ENCODE results near the gene B9D2.

Gene B9D2

GRCh38 chr19:41408256-41408655 lies 44.3 kb upstream of the B9D2 start:
- no peak for TF ChIP-seq CTCF (IDR thresholded peaks at IDR 0.05; ENCODE audit: low read length, missing control alignments)
- H3K4me3 ChIP-seq (replicated peaks; ENCODE audit: low read depth, low read length) = no peak overlapping the region
- no peak for DNase-seq (ENCODE audit: low read depth)

- TF ChIP-seq CTCF (IDR thresholded peaks at IDR 0.05; ENCODE audit: low read length, missing control alignments) = peak; percentile 3
- DNase-seq (ENCODE audit: low read depth) = peak; percentile 79
- no peak overlapping the region for H3K4me3 ChIP-seq (replicated peaks; ENCODE audit: low read depth, low read length)
Observed at GRCh38 chr19:41407271-41407670, 43.3 kb upstream of the B9D2 start.

GRCh38 chr19:41405776-41406175 lies 41.8 kb upstream of the B9D2 start:
- H3K4me3 ChIP-seq (replicated peaks; ENCODE audit: low read depth, low read length) = no peak overlapping the region
- TF ChIP-seq CTCF (IDR thresholded peaks at IDR 0.05; ENCODE audit: low read length, missing control alignments) = no peak
- DNase-seq (ENCODE audit: low read depth) = no peak

- no peak for TF ChIP-seq CTCF (IDR thresholded peaks at IDR 0.05; ENCODE audit: low read length, missing control alignments)
- no peak for DNase-seq (ENCODE audit: low read depth)
- H3K4me3 ChIP-seq (replicated peaks; ENCODE audit: low read depth, low read length) = no peak overlapping the region
Observed at GRCh38 chr19:41403181-41403970, 39.4 kb upstream of the B9D2 start.

GRCh38 chr19:41402010-41402409 lies 38.1 kb upstream of the B9D2 start:
- H3K4me3 ChIP-seq (replicated peaks; ENCODE audit: low read depth, low read length) = no peak overlapping the region
- TF ChIP-seq CTCF (IDR thresholded peaks at IDR 0.05; ENCODE audit: low read length, missing control alignments) = no peak
- no peak for DNase-seq (ENCODE audit: low read depth)

GRCh38 chr19:41401483-41401882 lies 37.5 kb upstream of the B9D2 start:
- DNase-seq (ENCODE audit: low read depth) = no peak
- TF ChIP-seq CTCF (IDR thresholded peaks at IDR 0.05; ENCODE audit: low read length, missing control alignments) = no peak
- H3K4me3 ChIP-seq (replicated peaks; ENCODE audit: low read depth, low read length) = no peak overlapping the region

GRCh38 chr19:41399525-41399924 lies 35.6 kb upstream of the B9D2 start:
- TF ChIP-seq CTCF (IDR thresholded peaks at IDR 0.05; ENCODE audit: low read length, missing control alignments) = no peak
- DNase-seq (ENCODE audit: low read depth) = no peak
- H3K4me3 ChIP-seq (replicated peaks; ENCODE audit: low read depth, low read length) = no peak overlapping the region

Measured in fibroblast of pulmonary artery (primary cell).